Adrenal gland (tissue), 12 donors: ENCODE measurements around the gene SHBG. TPM values are rescaled to one million over a fixed set of nuclear protein-coding genes. Genes with fewer than 3 reads are reported as not detected.

ENCODE experiments used
- DNase-seq, 7 donors: peaks; one replicate each; pipeline ENCODE4 v3.0.0-alpha.2; 2019 to 2020
- H3K27ac ChIP-seq, 5 donors: fragments of 200-600 bp; sonication (generic) in 4 of 5; 1 replicate in 3 of 5; 2 replicates in 2 of 5; pipeline versions ENCODE4 v1.5.1 to v1.8.0; 2016 to 2020; ENCODE audit warnings: mild to moderate bottlenecking in 1 of 5
- H3K27me3 ChIP-seq: fragments of 200-600 bp; 2 replicates; pipeline ENCODE4 v1.8.0; 2021
- H3K36me3 ChIP-seq, 2 donors: fragments of 200-600 bp; replicated peaks in 1 of 2; 1 replicate in 1 of 2; 2 replicates in 1 of 2; pipeline versions ENCODE4 v1.5.1 to v1.8.0; 2018 to 2022
- H3K4me1 ChIP-seq, 2 donors: fragments of 200-600 bp; replicated peaks in 1 of 2; 1 replicate in 1 of 2; 2 replicates in 1 of 2; pipeline versions ENCODE4 v1.5.1 to v1.8.0; 2018 to 2021
- H3K4me3 ChIP-seq, 4 donors: fragments of 200-600 bp; sonication (generic) in 3 of 4; one replicate each; pipeline ENCODE4 v1.5.1; 2016 to 2018
- H3K9me3 ChIP-seq, 3 donors: fragments of 200-600 bp; sonication (generic) in 1 of 3; replicated peaks in 1 of 3; 1 replicate in 2 of 3; 2 replicates in 1 of 3; pipeline versions ENCODE4 v1.5.1 to v1.8.0; 2016 to 2021
- CTCF ChIP-seq, 6 experiments: fragments of 450-650 bp in 4 of 6; fragments of 200-600 bp in 2 of 6; sonication (generic) in 1 of 6; IDR thresholded peaks; 1 replicate in 5 of 6; 2 replicates in 1 of 6; pipeline versions ENCODE4 v1.5.1 to v1.8.0; 2016 to 2021; ENCODE audit warnings: antibody characterized with exemption in 6 of 6, mild to moderate bottlenecking in 2 of 6, moderate library complexity in 1 of 6
- POLR2A ChIP-seq, 2 donors: fragments of 450-650 bp; IDR thresholded peaks; one replicate each; pipeline ENCODE4 v1.6.1; 2017; ENCODE audit warnings: antibody characterized with exemption in 2 of 2, mild to moderate bottlenecking in 2 of 2, moderate library complexity in 1 of 2
- WGBS, 4 donors: extraction: QIAGEN DNeasy Blood & Tissue Kit in 2 of 4; methylation state at CpG; one replicate each; pipeline versions ENCODE4 v1.1.5 to v1.1.7; 2013 to 2017; 5-methylcytosine and 5-hydroxymethylcytosine counted together
- intact Hi-C, 2 donors: fragments of 100-400 bp; cut with DNase I; formaldehyde crosslinking; loops; one replicate each; pipeline versions ENCODE4 v1.14.1 to v1.15.0; 2022 to 2023
- polyA plus RNA-seq, 3 donors: library from polyadenylated mRNA; stranded (reverse); fragments of 200-250 nt in 2 of 3; fragments of 350-450 nt in 1 of 3; fragmentation: Illumina TruSeq in 1 of 3; extraction: RNeasy Lipid Tissue Mini Kit (QIAGEN cat#74804) in 1 of 3; gene quantifications; one replicate each; pipeline ENCODE4 v1.2.3, GENCODE V29; 2013 to 2014
- total RNA-seq, 9 donors: library from RNA; depleted of rRNA in 4 of 9; stranded (reverse); fragments of >200 nt in 4 of 9; fragments of 120-200 nt in 1 of 9; fragmentation: NEBNext Ultra II Directional in 1 of 9; extraction: Animal tissue kit (Norgen Biotek cat#: 25700) in 1 of 9; gene quantifications; one replicate each; pipeline versions ENCODE4 v1.1.0 to v1.2.4, GENCODE V29; 2013 to 2023
- donor health status: healthy with polysubstance abuse.
- donor health status: Bipolar disorder and iron deficiency.
- donor health status: DM: yes; HTN: yes; CAD: no.
- donor health status: DM: no; HTN: no; CAD: no.
- donor health status: DM: no; HTN: no; CAD: no.
- donor health status: DM: yes; HTN: yes; CAD: no.

The SHBG gene
- total and polyA plus RNA-seq, 12 donors: 0.30 to 3.8 (median 1.9) TPM

DNA sequence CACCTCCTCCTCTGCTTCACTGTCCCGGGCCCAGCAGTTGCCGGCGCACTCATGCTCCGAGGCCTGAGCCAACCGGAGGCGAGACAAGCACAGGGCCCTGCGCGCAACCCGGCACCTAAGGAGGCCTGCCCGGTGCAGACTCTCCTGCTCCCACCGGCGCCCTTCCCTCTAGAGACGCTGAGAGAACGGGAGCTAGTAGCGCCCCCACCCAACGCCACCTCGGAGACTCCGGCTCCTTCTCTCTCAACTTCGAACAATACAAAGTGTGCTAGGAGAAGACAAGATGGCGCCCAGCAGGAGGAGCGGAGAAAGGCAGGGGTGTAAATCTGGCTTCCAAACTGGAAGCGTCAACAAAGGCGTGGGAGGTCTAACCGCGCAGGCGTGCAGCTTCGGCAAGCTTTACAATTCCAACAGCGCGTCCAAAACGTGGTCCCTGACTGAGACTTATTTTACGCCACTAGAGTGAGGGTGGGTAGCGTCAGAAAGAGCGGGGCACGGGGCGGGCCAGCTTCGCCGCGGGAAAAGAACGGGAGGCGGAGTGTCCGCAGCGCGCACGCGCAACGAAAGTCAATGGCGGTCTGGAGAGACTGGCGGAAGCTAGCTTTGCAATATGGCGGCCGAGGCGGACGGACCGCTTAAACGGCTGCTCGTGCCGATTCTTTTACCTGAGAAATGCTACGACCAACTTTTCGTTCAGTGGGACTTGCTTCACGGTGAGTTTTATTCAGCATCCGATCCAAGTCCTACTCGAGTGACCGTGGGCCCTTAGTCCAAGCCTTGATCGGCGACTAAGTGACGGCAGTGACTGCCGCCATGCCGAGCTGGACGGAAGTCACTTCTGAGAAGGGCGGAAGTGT lies 46.5 kb upstream of the SHBG start, which contains the start of gene MPDU1:
MPDU1 (plus strand) TSS at position 600 of the 857 bp plus-strand sequence; CDS start at position 611, 11 bp downstream.
- Histone ChIP-seq H3K4me3 (peak within 1 kb of the TSS; percentile 8 to 85 (median 48)), H3K27me3 (no peaks in the 10 kb centered on the region), H3K36me3 (peaks cover 0 to 27% of the 10 kb centered on the region in 2 donors), H3K27ac (peak within 1 kb of the TSS; percentile 78 to 97 (median 96)), H3K4me1 (peaks cover 32 to 49% of the 10 kb centered on the region in 2 donors), H3K9me3 (no peaks in the 10 kb centered on the region)
- peak; percentile 96 to 98 (median 97) for DNase-seq
- 11 to 23% (median 13%) methylated on average over 51 to 69 of the region's 69 CpGs for WGBS, 4 donors
- intact Hi-C loops: no loop called here
- peak; percentile 74 to 91 for TF ChIP-seq POLR2A (IDR thresholded peaks at IDR 0.05)
- TF ChIP-seq CTCF (IDR thresholded peaks at IDR 0.05): peak in 1 of 6 experiments; percentile 6

DNA sequence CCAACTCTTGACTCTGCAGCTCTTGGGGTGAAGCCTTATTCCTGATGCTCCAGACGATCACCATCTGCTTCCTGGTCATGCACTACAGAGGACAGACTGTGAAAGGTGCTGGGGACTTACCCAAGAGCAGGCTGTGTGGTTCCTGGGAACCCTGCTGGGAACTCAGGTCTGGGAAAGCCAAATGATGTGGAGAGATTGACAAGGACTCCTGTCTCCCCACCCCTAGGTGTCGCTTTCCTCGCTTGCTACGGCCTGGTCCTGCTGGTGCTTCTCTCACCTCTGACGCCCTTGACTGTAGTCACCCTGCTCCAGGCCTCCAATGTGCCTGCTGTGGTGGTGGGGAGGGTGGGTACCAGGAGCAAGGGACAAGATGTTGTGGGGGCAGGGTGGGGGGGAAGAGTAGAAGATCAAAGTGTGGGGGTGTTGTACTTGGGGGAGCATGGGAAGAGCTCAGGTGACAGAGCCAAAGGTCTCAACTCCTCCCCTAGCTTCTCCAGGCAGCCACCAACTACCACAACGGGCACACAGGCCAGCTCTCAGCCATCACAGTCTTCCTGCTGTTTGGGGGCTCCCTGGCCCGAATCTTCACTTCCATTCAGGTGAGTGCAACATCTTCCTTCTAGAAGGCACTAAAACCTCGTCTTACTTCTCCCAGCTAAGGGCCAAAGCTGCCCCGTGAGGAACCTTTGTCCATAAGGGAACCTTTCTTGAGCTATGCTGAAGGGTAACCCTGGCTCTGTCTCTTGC lies 43.1 kb upstream of the SHBG start:
- H3K9me3 ChIP-seq: no peaks in the 10 kb centered on the region
- TF ChIP-seq CTCF (IDR thresholded peaks at IDR 0.05): no peak
- no peak for TF ChIP-seq POLR2A (IDR thresholded peaks at IDR 0.05)
- intact Hi-C loops: no loop called here
- H3K4me3 ChIP-seq: no peak overlapping the region
- H3K36me3 ChIP-seq: peaks cover 0 to 33% of the 10 kb centered on the region in 2 donors
- WGBS, 4 donors: 72 to 89% (median 83%) methylated on average over 8 to 9 of the region's 9 CpGs
- H3K27ac ChIP-seq: peak overlapping the region in 1 of 5 donors; percentile 7
- no peak for DNase-seq
- H3K4me1 ChIP-seq: peaks cover 18 to 37% of the 10 kb centered on the region in 2 donors
- H3K27me3 ChIP-seq: no peaks in the 10 kb centered on the region

- no peaks in the 10 kb centered on the region for H3K9me3 ChIP-seq
- H3K27me3 ChIP-seq: no peaks in the 10 kb centered on the region
- 66 to 73% (median 70%) methylated on average over 10 to 12 of the region's 12 CpGs for WGBS, 4 donors
- peaks cover 15 to 31% of the 10 kb centered on the region in 2 donors for H3K4me1 ChIP-seq
- no peak for DNase-seq
- H3K27ac ChIP-seq: peak overlapping the region in 1 of 5 donors; percentile 7
- H3K4me3 ChIP-seq: no peak overlapping the region
- intact Hi-C loops: no loop called here
- TF ChIP-seq CTCF (IDR thresholded peaks at IDR 0.05) (no peak), POLR2A (IDR thresholded peaks at IDR 0.05) (no peak)
- peaks cover 0 to 41% of the 10 kb centered on the region in 2 donors for H3K36me3 ChIP-seq
Measured at GRCh38 chr17:7587420-7588151, 42.3 kb upstream of the SHBG start.
